Measurements from ENCODE around the gene TPGS1.

- TF ChIP-seq, protein P1, sequence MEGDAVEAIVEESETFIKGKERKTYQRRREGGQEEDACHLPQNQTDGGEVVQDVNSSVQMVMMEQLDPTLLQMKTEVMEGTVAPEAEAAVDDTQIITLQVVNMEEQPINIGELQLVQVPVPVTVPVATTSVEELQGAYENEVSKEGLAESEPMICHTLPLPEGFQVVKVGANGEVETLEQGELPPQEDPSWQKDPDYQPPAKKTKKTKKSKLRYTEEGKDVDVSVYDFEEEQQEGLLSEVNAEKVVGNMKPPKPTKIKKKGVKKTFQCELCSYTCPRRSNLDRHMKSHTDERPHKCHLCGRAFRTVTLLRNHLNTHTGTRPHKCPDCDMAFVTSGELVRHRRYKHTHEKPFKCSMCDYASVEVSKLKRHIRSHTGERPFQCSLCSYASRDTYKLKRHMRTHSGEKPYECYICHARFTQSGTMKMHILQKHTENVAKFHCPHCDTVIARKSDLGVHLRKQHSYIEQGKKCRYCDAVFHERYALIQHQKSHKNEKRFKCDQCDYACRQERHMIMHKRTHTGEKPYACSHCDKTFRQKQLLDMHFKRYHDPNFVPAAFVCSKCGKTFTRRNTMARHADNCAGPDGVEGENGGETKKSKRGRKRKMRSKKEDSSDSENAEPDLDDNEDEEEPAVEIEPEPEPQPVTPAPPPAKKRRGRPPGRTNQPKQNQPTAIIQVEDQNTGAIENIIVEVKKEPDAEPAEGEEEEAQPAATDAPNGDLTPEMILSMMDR (IDR thresholded peaks at IDR 0.05; ENCODE audit: low read depth, low read length, poor library complexity, severe bottlenecking) = no peak
- no peak for TF ChIP-seq EZH2phosphoT487 (IDR thresholded peaks at IDR 0.05; ENCODE audit: borderline replicate concordance, low read length)
Measured at GRCh38 chr19:535017-535835, 27.9 kb downstream of the TPGS1 start.
